HCT116 (cell line): Measurements from ENCODE around the gene ELOVL4. TPM values are rescaled to one million over a fixed set of nuclear protein-coding genes. Genes with fewer than 3 reads are reported as not detected.

ENCODE experiments used
- ATAC-seq: fragments of 200-7000 bp; cut with Tn5 transposase; 2 replicates; pipeline ENCODE4 v1.9.1; 2020; ENCODE audit warnings: mild to moderate bottlenecking, moderate library complexity
- BruUV-seq: library from RNA; stranded (reverse); fragments of 400-500 nt; replicated peaks from 2 replicates; lab custom pipeline; 2021; lab: Mats Ljungman, UMichigan
- CTCF ChIA-PET: fragments of 300-600 bp; sonication (Branson Sonifier 250); formaldehyde crosslinking; loops from one replicate; lab custom pipeline; 2021; ENCODE audit warnings: antibody characterized with exemption; lab: Charles Lee
- POLR2A ChIA-PET: fragments of 300-600, 350-600 bp; sonication (Branson Sonifier 250); formaldehyde crosslinking; loops from one replicate; lab custom pipeline; 2021; ENCODE audit warnings: antibody characterized with exemption; lab: Charles Lee
- RAD21 ChIA-PET, 2 experiments: fragments of 300-600 bp; sonication (Branson Sonifier 250); formaldehyde crosslinking; loops; one replicate each; lab custom pipeline; 2023; ENCODE audit warnings: low total read pairs in 2 of 2; ENCODE audit not compliant: uncharacterized antibody in 2 of 2, unreplicated experiment in 2 of 2, low non-redundant PET in 1 of 2; lab: Charles Lee
- DNase-seq: peaks from one replicate; pipeline ENCODE4 v3.0.0-alpha.2; 2010; ENCODE audit warnings: low read depth, low spot score
- H2AFZ ChIP-seq: fragments of 200-600 bp; shearing (Covaris generic), sonication (generic); 2 replicates; pipeline ENCODE4 v1.6.1; 2017; ENCODE audit warnings: low read depth, mixed run types, mixed read lengths, antibody characterized with exemption, low read length; ENCODE audit not compliant: poor library complexity, severe bottlenecking
- H3K27ac ChIP-seq: 2 replicates; pipeline ENCODE4 v1.5.1; 2012; ENCODE audit warnings: low read depth, low read length
- H3K27me3 ChIP-seq: fragments of 200-600 bp; sonication (generic); 2 replicates; pipeline ENCODE4 v1.6.1; 2016; ENCODE audit warnings: mixed run types, low read length, mixed read lengths; ENCODE audit not compliant: insufficient read depth
- H3K36me3 ChIP-seq, 2 experiments: fragments of 200-500 bp in 1 of 2; fragments of 200-600 bp in 1 of 2; sonication (Bioruptor generic) in 1 of 2; sonication (generic) in 1 of 2; 2 replicates each; pipeline versions ENCODE4 v1.5.1 to v1.6.1; 2014 to 2016; ENCODE audit warnings: low read length in 2 of 2, inconsistent platforms in 1 of 2, mixed read lengths in 1 of 2, mixed run types in 1 of 2; ENCODE audit not compliant: insufficient read depth in 2 of 2, control insufficient read depth in 1 of 2
- H3K4me1 ChIP-seq, 2 experiments: fragments of 200-600 bp in 1 of 2; sonication (generic) in 1 of 2; 2 replicates each; pipeline versions ENCODE4 v1.5.1 to v1.6.1; 2012 to 2017; ENCODE audit warnings: low read length in 2 of 2, inconsistent platforms in 1 of 2, mild to moderate bottlenecking in 1 of 2, mixed read lengths in 1 of 2, mixed run types in 1 of 2, moderate library complexity in 1 of 2; ENCODE audit not compliant: insufficient read depth in 2 of 2, control insufficient read depth in 1 of 2
- H3K4me2 ChIP-seq: fragments of 200-600 bp; sonication (generic); 2 replicates; pipeline ENCODE4 v1.6.1; 2017; ENCODE audit warnings: mixed run types, low read length, mixed read lengths
- H3K4me3 ChIP-seq, 2 experiments: fragments of 200-600 bp in 1 of 2; sonication (generic) in 1 of 2; replicated peaks in 1 of 2; 2 replicates each; pipeline ENCODE4 v1.5.1; 2011 to 2016; ENCODE audit warnings: low read length in 2 of 2, control low read depth in 1 of 2, low read depth in 1 of 2, mild to moderate bottlenecking in 1 of 2, mixed read lengths in 1 of 2, mixed run types in 1 of 2
- H3K79me2 ChIP-seq: fragments of 200-600 bp; sonication (generic); 2 replicates; pipeline ENCODE4 v1.6.1; 2017; ENCODE audit warnings: mild to moderate bottlenecking, mixed run types, low read length, moderate library complexity, mixed read lengths; ENCODE audit not compliant: insufficient read depth
- H3K9ac ChIP-seq: fragments of 200-600 bp; sonication (generic); 2 replicates; pipeline ENCODE4 v1.6.1; 2016; ENCODE audit warnings: low read length, mixed read lengths
- H3K9me2 ChIP-seq: fragments of 200-600 bp; sonication (generic), shearing (Covaris generic); 2 replicates; pipeline ENCODE4 v1.6.1; 2017; ENCODE audit warnings: mixed run types, mild to moderate bottlenecking, moderate library complexity; ENCODE audit not compliant: insufficient read depth
- H3K9me3 ChIP-seq, 2 experiments: fragments of 200-500 bp in 1 of 2; fragments of 200-600 bp in 1 of 2; sonication (Bioruptor generic) in 1 of 2; sonication (generic) in 1 of 2; 2 replicates each; pipeline ENCODE4 v1.6.1; 2014 to 2017; ENCODE audit warnings: low read length in 2 of 2, mixed read lengths in 2 of 2, inconsistent platforms in 1 of 2, low read depth in 1 of 2, mild to moderate bottlenecking in 1 of 2, mixed run types in 1 of 2, moderate library complexity in 1 of 2; ENCODE audit not compliant: control insufficient read depth in 1 of 2, insufficient read depth in 1 of 2
- H4K20me1 ChIP-seq: fragments of 200-600 bp; sonication (generic), shearing (Covaris generic); 2 replicates; pipeline ENCODE4 v1.6.1; 2017; ENCODE audit warnings: mixed run types, mild to moderate bottlenecking, moderate library complexity; ENCODE audit not compliant: insufficient read depth
- CBX3 ChIP-seq: IDR thresholded peaks from 2 replicates; pipeline ENCODE4 v1.6.1; 2012; ENCODE audit warnings: low read depth
- EZH2 ChIP-seq: fragments of 200-600 bp; sonication (generic); IDR thresholded peaks from 2 replicates; pipeline ENCODE4 v1.6.1; 2017; ENCODE audit warnings: antibody characterized with exemption, mixed run types
- JUND ChIP-seq: IDR thresholded peaks from 2 replicates; pipeline ENCODE4 v1.6.1; 2012
- RAD21 ChIP-seq: IDR thresholded peaks from 2 replicates; pipeline ENCODE4 v1.6.1; 2012; ENCODE audit warnings: low read depth, mild to moderate bottlenecking
- REST ChIP-seq: IDR thresholded peaks from 2 replicates; pipeline ENCODE4 v1.6.1; 2012; ENCODE audit warnings: low read depth
- SP1 ChIP-seq: IDR thresholded peaks from 2 replicates; pipeline ENCODE4 v1.6.1; 2012; ENCODE audit warnings: low read depth
- TCF7L2 ChIP-seq: IDR thresholded peaks from 2 replicates; pipeline ENCODE4 v1.7.0; 2011; ENCODE audit warnings: borderline replicate concordance, inconsistent platforms; ENCODE audit not compliant: insufficient read depth, insufficient read length; ENCODE audit errors: extremely low read depth
- intact Hi-C: fragments of 100-400 bp; cut with micrococcal nuclease; formaldehyde crosslinking; loops from 2 replicates; pipeline ENCODE4 v1.10.0; 2022
- total RNA-seq: library from RNA; stranded (reverse); gene quantifications from one replicate; pipeline ENCODE4 v1.2.1, GENCODE V29; 2021; ENCODE audit not compliant: unreplicated experiment
- TF ChIP-seq, protein P1 (sequence below), 3 experiments: fragments of 200-600 bp in 1 of 3; sonication (generic) in 1 of 3; IDR thresholded peaks in 2 of 3; conservative IDR thresholded peaks in 1 of 3; 2 replicates each; pipeline ENCODE4 v1.5.1; 2012 to 2017; ENCODE audit warnings: low read depth in 2 of 3, low read length in 2 of 3, antibody characterized with exemption in 1 of 3, borderline replicate concordance in 1 of 3, control low read depth in 1 of 3, mild to moderate bottlenecking in 1 of 3, mixed read lengths in 1 of 3, mixed run types in 1 of 3, moderate library complexity in 1 of 3; ENCODE audit not compliant: insufficient read depth in 1 of 3
- TF ChIP-seq, protein P2 (sequence below): IDR thresholded peaks from 2 replicates; pipeline ENCODE4 v1.6.1; 2011; ENCODE audit warnings: mild to moderate bottlenecking, low read length, moderate library complexity; ENCODE audit not compliant: insufficient replicate concordance; ENCODE audit errors: extremely low read depth
- TF ChIP-seq, protein P3 (sequence below): IDR thresholded peaks from 2 replicates; pipeline ENCODE4 v1.6.1; 2012

The ELOVL4 gene
- total RNA-seq, 1 experiment from 2014 or later, result not detected

DNA sequence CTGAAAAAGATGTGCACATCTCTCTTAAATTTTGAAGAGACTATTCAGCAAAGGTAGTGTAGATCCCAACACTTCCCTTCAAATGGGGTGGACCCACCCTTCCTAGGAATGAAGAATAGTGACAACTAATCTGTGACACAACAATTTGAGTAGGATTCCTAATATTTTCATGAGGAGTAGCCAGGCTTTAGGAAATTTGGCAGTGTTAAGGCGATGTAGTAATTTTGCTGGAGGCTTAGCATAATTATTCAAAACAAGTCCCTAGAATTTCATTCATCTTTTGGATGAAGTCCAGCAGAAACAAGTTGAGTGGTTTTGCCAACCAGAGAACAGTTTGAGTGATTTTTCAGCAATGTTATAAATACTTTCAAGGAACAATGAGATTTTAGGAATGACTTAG lies 52.4 kb downstream of the ELOVL4 start:
- BruUV-seq, result no TSS peak
- no peak overlapping the region for H2AFZ ChIP-seq
- H4K20me1 ChIP-seq, result no peaks in the 10 kb centered on the region
- H3K4me3 ChIP-seq, result no peak overlapping the region
- ATAC-seq (no peak), DNase-seq (no peak)
- H3K36me3 ChIP-seq, result no peaks in the 10 kb centered on the region
- intact Hi-C loops, result no loop called here
- no peak overlapping the region for H3K9ac ChIP-seq
- CTCF ChIA-PET, result interaction anchor here (0.7 kb wide), 1 partner anchor 25 kb away, joined by 3 read pairs; no protein-coding TSS in a partner anchor
- no peak overlapping the region for H3K4me2 ChIP-seq
- H3K27ac ChIP-seq, result no peak overlapping the region
- POLR2A ChIA-PET, result no interaction called here
- no peaks in the 10 kb centered on the region for H3K9me3 ChIP-seq
- H3K9me2 ChIP-seq, result no peaks in the 10 kb centered on the region
- H3K79me2 ChIP-seq, result no peaks in the 10 kb centered on the region
- TF ChIP-seq TCF7L2 (no peak), SP1 (no peak), CBX3 (no peak), REST (no peak), JUND (no peak), RAD21 (no peak), EZH2 (no peak)
- TF ChIP-seq, protein P1, sequence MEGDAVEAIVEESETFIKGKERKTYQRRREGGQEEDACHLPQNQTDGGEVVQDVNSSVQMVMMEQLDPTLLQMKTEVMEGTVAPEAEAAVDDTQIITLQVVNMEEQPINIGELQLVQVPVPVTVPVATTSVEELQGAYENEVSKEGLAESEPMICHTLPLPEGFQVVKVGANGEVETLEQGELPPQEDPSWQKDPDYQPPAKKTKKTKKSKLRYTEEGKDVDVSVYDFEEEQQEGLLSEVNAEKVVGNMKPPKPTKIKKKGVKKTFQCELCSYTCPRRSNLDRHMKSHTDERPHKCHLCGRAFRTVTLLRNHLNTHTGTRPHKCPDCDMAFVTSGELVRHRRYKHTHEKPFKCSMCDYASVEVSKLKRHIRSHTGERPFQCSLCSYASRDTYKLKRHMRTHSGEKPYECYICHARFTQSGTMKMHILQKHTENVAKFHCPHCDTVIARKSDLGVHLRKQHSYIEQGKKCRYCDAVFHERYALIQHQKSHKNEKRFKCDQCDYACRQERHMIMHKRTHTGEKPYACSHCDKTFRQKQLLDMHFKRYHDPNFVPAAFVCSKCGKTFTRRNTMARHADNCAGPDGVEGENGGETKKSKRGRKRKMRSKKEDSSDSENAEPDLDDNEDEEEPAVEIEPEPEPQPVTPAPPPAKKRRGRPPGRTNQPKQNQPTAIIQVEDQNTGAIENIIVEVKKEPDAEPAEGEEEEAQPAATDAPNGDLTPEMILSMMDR (IDR thresholded peaks at IDR 0.05 in 2 of 3, conservative IDR thresholded peaks at IDR 0.05 in 1 of 3; ENCODE audit: borderline replicate concordance in 1 of 3, insufficient read depth in 1 of 3, low read depth in 2 of 3, low read length in 2 of 3), result no peak
- TF ChIP-seq, protein P2, sequence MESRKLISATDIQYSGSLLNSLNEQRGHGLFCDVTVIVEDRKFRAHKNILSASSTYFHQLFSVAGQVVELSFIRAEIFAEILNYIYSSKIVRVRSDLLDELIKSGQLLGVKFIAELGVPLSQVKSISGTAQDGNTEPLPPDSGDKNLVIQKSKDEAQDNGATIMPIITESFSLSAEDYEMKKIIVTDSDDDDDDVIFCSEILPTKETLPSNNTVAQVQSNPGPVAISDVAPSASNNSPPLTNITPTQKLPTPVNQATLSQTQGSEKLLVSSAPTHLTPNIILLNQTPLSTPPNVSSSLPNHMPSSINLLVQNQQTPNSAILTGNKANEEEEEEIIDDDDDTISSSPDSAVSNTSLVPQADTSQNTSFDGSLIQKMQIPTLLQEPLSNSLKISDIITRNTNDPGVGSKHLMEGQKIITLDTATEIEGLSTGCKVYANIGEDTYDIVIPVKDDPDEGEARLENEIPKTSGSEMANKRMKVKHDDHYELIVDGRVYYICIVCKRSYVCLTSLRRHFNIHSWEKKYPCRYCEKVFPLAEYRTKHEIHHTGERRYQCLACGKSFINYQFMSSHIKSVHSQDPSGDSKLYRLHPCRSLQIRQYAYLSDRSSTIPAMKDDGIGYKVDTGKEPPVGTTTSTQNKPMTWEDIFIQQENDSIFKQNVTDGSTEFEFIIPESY, result no peak
- TF ChIP-seq, protein P3, sequence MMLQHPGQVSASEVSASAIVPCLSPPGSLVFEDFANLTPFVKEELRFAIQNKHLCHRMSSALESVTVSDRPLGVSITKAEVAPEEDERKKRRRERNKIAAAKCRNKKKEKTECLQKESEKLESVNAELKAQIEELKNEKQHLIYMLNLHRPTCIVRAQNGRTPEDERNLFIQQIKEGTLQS, result no peak
- no peaks in the 10 kb centered on the region for H3K27me3 ChIP-seq
- H3K4me1 ChIP-seq, result peaks cover 0 to 12% of the 10 kb centered on the region in 2 experiments; a peak in 2 of 4 replicates
- RAD21 ChIA-PET, result no interaction called here
